Tibial nerve (tissue), 3 donors: Measurements from ENCODE around the gene SVIL.

ENCODE experiments used
- POLR2A ChIP-seq, 2 donors: fragments of 450-650 bp; IDR thresholded peaks; one replicate each; pipeline ENCODE4 v1.6.1; 2017; ENCODE audit warnings: antibody characterized with exemption in 2 of 2, mild to moderate bottlenecking in 2 of 2, moderate library complexity in 2 of 2
- TF ChIP-seq, protein P1 (sequence below), 5 experiments: fragments of 200-600 bp in 3 of 5; fragments of 450-650 bp in 2 of 5; sonication (generic) in 3 of 5; IDR thresholded peaks; one replicate each; pipeline ENCODE4 v1.5.1; 2016 to 2019; ENCODE audit warnings: antibody characterized with exemption in 5 of 5, mild to moderate bottlenecking in 3 of 5, moderate library complexity in 2 of 5

DNA sequence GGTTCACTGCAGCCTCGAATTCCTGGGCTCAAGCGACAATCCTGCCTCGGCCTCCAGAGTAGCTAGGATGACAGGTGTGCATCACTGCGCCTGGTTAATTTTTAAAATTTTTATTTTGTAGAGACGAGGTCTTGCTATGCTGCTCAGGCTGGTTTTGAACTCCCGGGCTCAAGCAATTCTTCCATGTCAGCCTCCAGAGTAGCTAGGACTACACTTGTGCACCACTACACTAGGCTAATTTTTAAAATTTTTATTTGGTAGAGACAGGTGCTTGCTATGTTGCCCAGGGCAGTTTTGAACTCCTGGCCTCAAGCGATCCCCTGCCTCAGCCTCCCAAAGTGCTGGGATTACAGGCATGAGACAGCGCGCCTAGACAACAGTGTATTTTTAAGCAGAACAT is 120.5 kb downstream of the SVIL start:
- TF ChIP-seq POLR2A (IDR thresholded peaks at IDR 0.05): no peak
- TF ChIP-seq, protein P1, sequence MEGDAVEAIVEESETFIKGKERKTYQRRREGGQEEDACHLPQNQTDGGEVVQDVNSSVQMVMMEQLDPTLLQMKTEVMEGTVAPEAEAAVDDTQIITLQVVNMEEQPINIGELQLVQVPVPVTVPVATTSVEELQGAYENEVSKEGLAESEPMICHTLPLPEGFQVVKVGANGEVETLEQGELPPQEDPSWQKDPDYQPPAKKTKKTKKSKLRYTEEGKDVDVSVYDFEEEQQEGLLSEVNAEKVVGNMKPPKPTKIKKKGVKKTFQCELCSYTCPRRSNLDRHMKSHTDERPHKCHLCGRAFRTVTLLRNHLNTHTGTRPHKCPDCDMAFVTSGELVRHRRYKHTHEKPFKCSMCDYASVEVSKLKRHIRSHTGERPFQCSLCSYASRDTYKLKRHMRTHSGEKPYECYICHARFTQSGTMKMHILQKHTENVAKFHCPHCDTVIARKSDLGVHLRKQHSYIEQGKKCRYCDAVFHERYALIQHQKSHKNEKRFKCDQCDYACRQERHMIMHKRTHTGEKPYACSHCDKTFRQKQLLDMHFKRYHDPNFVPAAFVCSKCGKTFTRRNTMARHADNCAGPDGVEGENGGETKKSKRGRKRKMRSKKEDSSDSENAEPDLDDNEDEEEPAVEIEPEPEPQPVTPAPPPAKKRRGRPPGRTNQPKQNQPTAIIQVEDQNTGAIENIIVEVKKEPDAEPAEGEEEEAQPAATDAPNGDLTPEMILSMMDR (IDR thresholded peaks at IDR 0.05): no peak
